DMS53 treated with DMSO at 0.1 percent for 48 hours (cell line): ENCODE data around the gene TBX18.

Experiments
- DNase-seq: peaks from one replicate; lab custom pipeline; 2025; ENCODE audit not compliant: unreplicated experiment; lab: John Stamatoyannopoulos, UW

TBX18 gene

GRCh38 chr6:84773133-84773430 lies 8.7 kb upstream of the TBX18 start:
- no peak for DNase-seq

- no peak for DNase-seq
These were observed 8.2 kb upstream of the TBX18 start for GRCh38 chr6:84772428-84773132.

DNA sequence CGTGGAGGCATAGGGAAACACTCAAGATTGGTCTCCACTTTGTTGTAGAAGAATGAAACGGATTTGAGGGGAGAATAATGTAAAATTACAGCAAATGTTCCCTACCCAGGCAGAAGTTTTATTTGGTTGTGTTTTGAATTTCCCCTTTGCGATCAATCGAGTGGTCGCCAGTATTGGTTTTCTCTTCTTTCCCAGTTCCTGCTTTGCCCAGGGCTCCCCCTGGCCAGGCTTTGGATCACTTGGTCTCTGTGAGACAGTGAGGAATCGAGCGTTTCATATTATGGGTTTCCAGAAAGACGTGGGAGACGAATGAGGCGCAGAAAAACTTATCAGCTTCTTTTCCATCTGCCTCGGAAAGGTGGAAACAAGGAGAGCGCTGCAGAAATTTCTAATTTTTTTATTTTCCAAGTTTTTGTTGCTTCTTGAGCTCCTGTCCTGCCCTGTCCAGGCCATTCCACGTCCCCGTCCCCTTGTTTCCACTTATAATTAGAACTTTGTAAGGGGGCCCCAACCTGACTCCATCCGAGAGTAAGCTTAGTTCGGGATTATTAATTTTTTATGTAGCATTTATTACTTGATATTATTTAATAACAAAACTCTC lies 7.5 kb upstream of the TBX18 start:
- no peak for DNase-seq

DNA sequence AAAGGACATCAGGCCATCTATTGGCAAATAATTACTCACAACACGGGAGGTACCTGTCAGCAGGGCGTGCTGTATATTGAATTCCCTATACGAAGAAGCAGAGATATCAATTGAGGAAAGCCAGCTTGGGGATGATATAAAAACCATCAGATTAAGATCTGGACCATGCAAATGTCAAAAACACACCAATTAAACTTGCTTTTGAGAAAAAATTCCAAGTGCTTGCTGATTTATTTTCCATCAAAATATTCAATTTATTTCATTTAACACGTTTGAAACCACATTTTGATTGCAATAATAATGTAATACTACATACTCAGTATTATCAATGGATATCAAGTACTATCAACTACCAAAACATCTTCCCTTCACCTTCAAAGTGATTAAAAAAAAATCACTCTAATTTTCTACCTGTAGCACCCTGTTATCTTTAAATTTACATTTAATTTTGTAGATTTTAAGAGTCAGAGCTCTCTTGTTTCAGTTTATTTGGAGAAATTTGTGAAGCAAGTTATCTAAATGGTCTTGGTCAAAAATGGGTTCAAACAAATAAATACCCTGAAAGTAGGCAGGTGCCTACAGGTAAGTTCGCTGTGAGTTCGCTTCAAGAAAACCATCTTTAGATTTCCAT lies 6.8 kb upstream of the TBX18 start:
- DNase-seq, result no peak

- no peak for DNase-seq
These were observed 6.1 kb upstream of the TBX18 start for GRCh38 chr6:84770521-84770920.

- no peak for DNase-seq
These were observed 4.9 kb upstream of the TBX18 start for GRCh38 chr6:84769306-84769705.

DNA sequence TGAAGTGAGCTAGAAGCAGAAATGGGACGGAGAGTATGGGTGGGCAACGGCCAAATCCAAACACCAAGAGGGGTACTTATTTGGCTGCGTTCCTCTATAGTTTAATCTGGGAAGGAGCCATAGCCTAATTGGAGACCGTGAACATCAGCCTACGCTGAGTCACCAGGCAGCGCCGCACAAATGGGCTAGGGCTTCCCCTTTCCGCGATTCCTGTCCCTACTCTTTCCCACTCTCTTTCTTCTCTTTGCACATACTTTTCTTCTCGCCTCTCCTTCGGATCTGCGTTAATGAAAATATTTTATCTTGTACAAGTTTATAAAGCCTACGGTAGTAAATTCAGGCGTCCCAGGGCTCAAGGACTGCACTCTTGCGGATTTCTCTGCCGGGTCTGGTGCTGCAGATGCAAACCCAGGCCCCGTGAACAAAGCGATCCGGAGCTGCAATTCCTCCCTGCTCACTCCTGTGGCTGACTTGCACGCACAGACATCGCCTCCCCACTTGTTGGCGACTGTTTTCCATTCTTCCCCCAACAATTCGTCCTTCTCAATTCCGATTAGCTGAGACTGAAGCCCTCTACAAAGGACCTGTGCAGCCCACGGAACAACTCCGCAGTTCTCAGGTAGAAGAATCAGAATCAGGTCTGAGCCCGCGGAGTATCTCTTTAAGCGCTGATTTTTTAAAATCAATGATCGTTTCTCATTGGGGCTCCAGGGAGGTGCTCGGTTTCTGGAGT lies 4.2 kb upstream of the TBX18 start:
- DNase-seq, result no peak

GRCh38 chr6:84767526-84768201 lies 3.3 kb upstream of the TBX18 start:
- DNase-seq, result no peak

GRCh38 chr6:84766799-84767525 lies 2.6 kb upstream of the TBX18 start:
- DNase-seq, result no peak

- no peak for DNase-seq
These were observed 1.9 kb upstream of the TBX18 start for GRCh38 chr6:84766118-84766798.

GRCh38 chr6:84763886-84764331 lies 489 bp downstream of the TBX18 start:
- peak; percentile 36 for DNase-seq

GRCh38 chr6:84763003-84763885 lies 1.2 kb downstream of the TBX18 start:
- DNase-seq, result peak; percentile 60

DNA sequence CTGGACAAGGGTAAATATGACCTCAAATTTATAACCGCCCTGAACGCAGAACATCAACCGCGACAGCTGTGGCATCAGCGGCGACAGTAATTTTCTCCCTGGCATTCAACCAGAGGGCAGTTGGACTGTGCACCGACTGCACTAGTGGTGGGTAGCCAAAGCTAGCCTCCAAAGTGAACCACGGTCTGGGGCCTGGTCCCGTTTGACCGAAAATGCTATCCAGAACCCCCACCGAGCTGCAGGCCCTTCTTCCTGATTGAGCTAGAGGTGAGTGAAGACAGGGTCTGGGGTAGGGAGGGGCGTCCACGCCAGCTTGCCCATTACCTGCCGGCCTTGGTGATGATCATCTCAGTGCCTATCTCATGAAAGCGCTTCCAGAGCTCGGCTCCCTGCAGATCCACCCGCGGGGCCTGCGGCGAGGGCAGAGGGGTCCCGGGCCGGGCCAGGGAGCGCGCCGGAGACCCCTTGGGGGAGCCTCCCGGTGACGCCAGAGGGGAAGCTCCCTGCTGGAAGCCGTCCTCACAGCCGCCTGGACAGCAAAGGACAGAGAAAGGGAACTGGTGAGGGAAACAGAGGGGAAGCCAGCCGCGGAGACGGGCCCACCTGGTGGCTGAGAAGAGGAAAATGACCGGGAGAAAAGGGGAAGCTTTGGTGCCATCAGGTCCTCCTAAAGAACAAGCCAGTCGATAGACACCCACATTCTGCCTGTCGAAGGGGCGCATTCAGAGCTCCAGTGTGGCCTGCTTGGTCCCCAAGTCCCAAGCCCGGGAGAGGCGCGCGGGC lies 2.0 kb downstream of the TBX18 start:
- DNase-seq, result peak; percentile 42

DNA sequence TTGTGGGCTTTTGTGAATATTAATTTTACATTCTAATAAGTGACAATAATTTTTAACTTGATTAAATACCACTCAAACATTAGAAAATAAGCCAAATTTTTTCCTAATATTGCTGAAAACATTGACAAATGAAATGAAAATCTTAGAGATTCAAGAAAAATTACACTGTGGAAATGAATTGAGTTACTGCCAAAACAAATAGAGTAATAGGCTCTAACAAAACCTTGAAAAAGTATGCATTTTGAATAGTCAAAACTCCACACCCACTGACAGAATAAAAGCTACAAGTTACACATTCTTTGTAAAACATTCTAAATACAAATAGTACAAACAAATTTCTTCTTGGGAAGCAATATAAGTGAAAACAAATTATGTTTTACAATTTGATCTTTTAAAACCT lies 5.9 kb downstream of the TBX18 start:
- DNase-seq, result no peak

- no peak for DNase-seq
These were observed 7.5 kb downstream of the TBX18 start for GRCh38 chr6:84756877-84757276.

- DNase-seq, result no peak
These were observed 7.9 kb downstream of the TBX18 start for GRCh38 chr6:84756466-84756865.

DNA sequence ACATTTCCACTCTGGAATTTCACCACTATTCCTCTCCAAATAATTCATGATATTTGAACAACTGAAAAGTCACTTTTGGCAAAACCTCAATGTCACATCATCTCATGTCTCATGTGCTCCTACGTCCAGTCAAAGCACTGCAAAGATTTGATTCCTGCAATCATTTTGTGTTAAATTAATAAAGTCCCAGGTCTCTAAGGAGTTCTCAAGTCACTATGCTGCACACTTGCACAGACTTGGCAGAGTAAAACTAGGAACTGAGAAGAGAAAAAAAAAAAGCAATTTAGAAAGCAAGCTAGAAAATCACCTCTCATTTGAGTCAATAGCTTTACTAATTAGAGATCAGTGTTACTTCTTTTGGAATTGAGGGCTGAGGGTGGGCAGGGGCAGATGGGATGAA lies 11.2 kb downstream of the TBX18 start:
- DNase-seq, result no peak

GRCh38 chr6:84752118-84752850 lies 12.1 kb downstream of the TBX18 start:
- no peak for DNase-seq
